Astrocyte (in vitro differentiated cells and primary cell): ENCODE results near the gene TSPAN17.

Experiments used
- CTCF ChIP-seq: IDR thresholded peaks from 2 replicates; pipeline ENCODE4 v1.5.1; 2011; ENCODE audit warnings: low read depth, mild to moderate bottlenecking, inconsistent platforms, low read length, moderate library complexity; ENCODE audit not compliant: insufficient read depth
- EZH2 ChIP-seq: IDR thresholded peaks from 2 replicates; pipeline ENCODE4 v1.6.1; 2012; ENCODE audit warnings: mild to moderate bottlenecking, low read length, inconsistent platforms; ENCODE audit not compliant: insufficient read depth

GRCh38 chr5:176624938-176625337 lies 22.3 kb upstream of the TSPAN17 start:
- TF ChIP-seq CTCF (no peak), EZH2 (no peak)
